Fibroblast of lung (primary cell): ENCODE measurements around the gene CREM. TPM values are rescaled to one million over a fixed set of nuclear protein-coding genes. Genes with fewer than 3 reads are reported as not detected.
A peak's percentile ranks its signal among the peaks of the same experiment; 100 is the strongest.
"Not testable (repeated sequence)": the region's sequence is repeated elsewhere in the genome, so short reads cannot be mapped to it uniquely, and the experiment has no call there.

ENCODE experiments used
- DNase-seq, 2 donors: peaks; one replicate each; pipeline versions ENCODE4 v3.0.0 to v3.0.0-alpha.2; 2010; ENCODE audit warnings: low read depth in 2 of 2
- H2AFZ ChIP-seq: 2 replicates; pipeline ENCODE4 v1.5.1; 2012; ENCODE audit warnings: low read length, control low read depth, inconsistent platforms
- H3K27ac ChIP-seq: 2 replicates; pipeline ENCODE4 v1.5.1; 2011; ENCODE audit warnings: low read length, control low read depth; ENCODE audit not compliant: insufficient read depth
- H3K27me3 ChIP-seq: 2 replicates; pipeline ENCODE4 v1.5.1; 2011; ENCODE audit warnings: mild to moderate bottlenecking, low read length; ENCODE audit not compliant: control insufficient read depth, insufficient read depth
- H3K36me3 ChIP-seq: 2 replicates; pipeline ENCODE4 v1.5.1; 2011; ENCODE audit warnings: low read length; ENCODE audit not compliant: control insufficient read depth, insufficient read depth
- H3K4me1 ChIP-seq: 2 replicates; pipeline ENCODE4 v1.5.1; 2011; ENCODE audit warnings: low read length; ENCODE audit not compliant: control insufficient read depth, insufficient read depth; ENCODE audit errors: extremely low read depth
- H3K4me2 ChIP-seq: 2 replicates; pipeline ENCODE4 v1.5.1; 2011; ENCODE audit warnings: low read length, control low read depth; ENCODE audit not compliant: insufficient read depth; ENCODE audit errors: extremely low read depth
- H3K4me3 ChIP-seq, 4 experiments: fragments of 200-600 bp in 1 of 4; sonication (generic) in 1 of 4; replicated peaks in 1 of 4; 2 replicates each; pipeline ENCODE4 v1.5.1; 2011 to 2016; ENCODE audit warnings: low read length in 4 of 4, low read depth in 3 of 4, mild to moderate bottlenecking in 3 of 4, control low read depth in 2 of 4, inconsistent platforms in 1 of 4, mixed read lengths in 1 of 4; ENCODE audit not compliant: insufficient read depth in 1 of 4; ENCODE audit errors: control extremely low read depth in 1 of 4
- H3K79me2 ChIP-seq: 2 replicates; pipeline ENCODE4 v1.5.1; 2012; ENCODE audit warnings: mild to moderate bottlenecking, low read length, inconsistent platforms; ENCODE audit not compliant: control insufficient read depth, insufficient read depth
- H3K9ac ChIP-seq: 2 replicates; pipeline ENCODE4 v1.5.1; 2011; ENCODE audit warnings: mild to moderate bottlenecking, low read length, control low read depth; ENCODE audit not compliant: insufficient read depth
- H3K9me3 ChIP-seq: 2 replicates; pipeline ENCODE4 v1.5.1; 2012; ENCODE audit warnings: low read depth, low read length; ENCODE audit not compliant: control insufficient read depth, insufficient read depth
- H4K20me1 ChIP-seq: 2 replicates; pipeline ENCODE4 v1.5.1; 2011; ENCODE audit warnings: low read length; ENCODE audit not compliant: control insufficient read depth, insufficient read depth; ENCODE audit errors: extremely low read depth
- EZH2 ChIP-seq: IDR thresholded peaks from 2 replicates; pipeline ENCODE4 v1.5.1; 2012; ENCODE audit warnings: low read length, control low read depth, mild to moderate bottlenecking; ENCODE audit errors: missing control alignments
- polyA minus RNA-seq: library from RNA; depleted of rRNA, polyadenylated mRNA; stranded (reverse); fragments of >200 nt; gene quantifications from 2 replicates; pipeline ENCODE4 v1.2.3, GENCODE V29; 2011; ENCODE audit warnings: low replicate concordance
- polyA plus RNA-seq, 2 donors: library from polyadenylated mRNA; depleted of rRNA in 1 of 2; stranded (reverse) in 1 of 2; unstranded in 1 of 2; fragments of >200 nt; gene quantifications; 2 replicates each; pipeline ENCODE4 v1.2.1, GENCODE V29; 2011 to 2012; ENCODE audit warnings: missing spikeins in 1 of 2
- total RNA-seq: library from RNA; depleted of rRNA; stranded (reverse); fragments of >200 nt; gene quantifications from 2 replicates; pipeline ENCODE4 v1.2.1, GENCODE V29; 2014
- TF ChIP-seq, protein P1 (sequence below), 2 donors: IDR thresholded peaks in 1 of 2; conservative IDR thresholded peaks in 1 of 2; 1 replicate in 1 of 2; 2 replicates in 1 of 2; pipeline ENCODE4 v1.5.1; 2011 to 2012; ENCODE audit warnings: low read length in 2 of 2, control low read depth in 1 of 2, inconsistent platforms in 1 of 2, low read depth in 1 of 2, mild to moderate bottlenecking in 1 of 2

The CREM gene
- total RNA-seq, result 25.7 and 29.9 TPM in 2 replicates
- polyA plus RNA-seq, result 32.1 and 39.9 TPM in 2 replicates
- polyA plus RNA-seq (2012), result 23.1 and 34.4 TPM in 2 replicates
- polyA minus RNA-seq, result 2.9 and 3.4 TPM in 2 replicates

GRCh38 chr10:35126530-35127288 lies at the start of gene CREM:
TSS of gene CREM (plus strand) at chr10:35126846. CDS start at chr10:35137836, 10,990 bp downstream.
- Histone ChIP-seq H3K27ac (peak within 1 kb of the TSS; percentile 100), H3K9me3 (no peaks in the 10 kb centered on the region), H3K4me2 (peak within 1 kb of the TSS; percentile 77), H3K27me3 (no peaks in the 10 kb centered on the region), H3K36me3 (no peaks in the 10 kb centered on the region), H3K9ac (peak within 1 kb of the TSS; percentile 100), H3K4me1 (no peaks in the 10 kb centered on the region), H3K4me3 (peak within 1 kb of the TSS; percentile 70 to 89 (median 86)), H2AFZ (peak within 1 kb of the TSS; percentile 93), H4K20me1 (no peaks in the 10 kb centered on the region), H3K79me2 (peaks cover 11% of the 10 kb centered on the region)
- TF ChIP-seq EZH2, result no peak
- TF ChIP-seq, protein P1, sequence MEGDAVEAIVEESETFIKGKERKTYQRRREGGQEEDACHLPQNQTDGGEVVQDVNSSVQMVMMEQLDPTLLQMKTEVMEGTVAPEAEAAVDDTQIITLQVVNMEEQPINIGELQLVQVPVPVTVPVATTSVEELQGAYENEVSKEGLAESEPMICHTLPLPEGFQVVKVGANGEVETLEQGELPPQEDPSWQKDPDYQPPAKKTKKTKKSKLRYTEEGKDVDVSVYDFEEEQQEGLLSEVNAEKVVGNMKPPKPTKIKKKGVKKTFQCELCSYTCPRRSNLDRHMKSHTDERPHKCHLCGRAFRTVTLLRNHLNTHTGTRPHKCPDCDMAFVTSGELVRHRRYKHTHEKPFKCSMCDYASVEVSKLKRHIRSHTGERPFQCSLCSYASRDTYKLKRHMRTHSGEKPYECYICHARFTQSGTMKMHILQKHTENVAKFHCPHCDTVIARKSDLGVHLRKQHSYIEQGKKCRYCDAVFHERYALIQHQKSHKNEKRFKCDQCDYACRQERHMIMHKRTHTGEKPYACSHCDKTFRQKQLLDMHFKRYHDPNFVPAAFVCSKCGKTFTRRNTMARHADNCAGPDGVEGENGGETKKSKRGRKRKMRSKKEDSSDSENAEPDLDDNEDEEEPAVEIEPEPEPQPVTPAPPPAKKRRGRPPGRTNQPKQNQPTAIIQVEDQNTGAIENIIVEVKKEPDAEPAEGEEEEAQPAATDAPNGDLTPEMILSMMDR (conservative IDR thresholded peaks at IDR 0.05 in 1 of 2, IDR thresholded peaks at IDR 0.05 in 1 of 2; ENCODE audit: low read depth in 1 of 2, low read length in 2 of 2), result peak; percentile 58 to 60
- DNase-seq, result peak; percentile 96 to 97

DNA sequence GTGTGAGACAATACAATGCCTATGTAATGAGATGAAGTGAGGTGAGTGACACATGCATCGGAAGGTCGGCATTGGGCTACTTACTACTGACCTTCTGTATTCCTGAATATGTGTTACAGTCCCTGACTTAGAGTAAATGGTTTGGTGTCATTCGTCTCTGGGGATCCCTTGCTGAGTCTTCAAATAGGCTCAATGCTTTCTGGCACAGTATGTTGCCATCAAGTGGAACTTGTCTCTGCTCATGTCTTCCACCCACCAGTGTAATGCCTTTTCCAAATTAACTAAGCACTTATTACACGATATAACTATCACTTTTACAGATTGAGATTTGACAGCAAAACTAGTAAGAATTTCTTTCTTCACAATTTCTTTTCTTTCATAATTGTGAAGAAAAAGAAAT lies 47.4 kb upstream of the CREM start:
- no peak overlapping the region for H3K4me2 ChIP-seq

GRCh38 chr10:35079763-35080162 lies 46.9 kb upstream of the CREM start:
- no peaks in the 10 kb centered on the region for H3K27me3 ChIP-seq
- H2AFZ ChIP-seq, result no peak overlapping the region
- TF ChIP-seq EZH2, result no peak
- TF ChIP-seq, protein P1 (conservative IDR thresholded peaks at IDR 0.05 in 1 of 2, IDR thresholded peaks at IDR 0.05 in 1 of 2; ENCODE audit: low read depth in 1 of 2, low read length in 2 of 2), result no peak
- H3K4me2 ChIP-seq, result no peak overlapping the region
- no peaks in the 10 kb centered on the region for H3K9me3 ChIP-seq
- H3K27ac ChIP-seq, result no peak overlapping the region
- H4K20me1 ChIP-seq, result no peaks in the 10 kb centered on the region
- no peak overlapping the region for H3K4me3 ChIP-seq
- H3K79me2 ChIP-seq, result peaks cover 64% of the 10 kb centered on the region
- H3K4me1 ChIP-seq, result peaks cover 2% of the 10 kb centered on the region
- H3K9ac ChIP-seq, result no peak overlapping the region
- DNase-seq, result peak; percentile 59 to 83
- H3K36me3 ChIP-seq, result no peaks in the 10 kb centered on the region

More for the DNA sequence above, 47.4 kb upstream of the CREM start:
- Histone ChIP-seq H3K9ac (no peak overlapping the region), H3K4me3 (no peak overlapping the region), H2AFZ (no peak overlapping the region), H3K4me1 (peaks cover 2% of the 10 kb centered on the region), H4K20me1 (no peaks in the 10 kb centered on the region), H3K27me3 (no peaks in the 10 kb centered on the region), H3K79me2 (peaks cover 64% of the 10 kb centered on the region), H3K9me3 (no peaks in the 10 kb centered on the region), H3K36me3 (no peaks in the 10 kb centered on the region), H3K27ac (no peak overlapping the region)
- TF ChIP-seq, protein P1 (conservative IDR thresholded peaks at IDR 0.05 in 1 of 2, IDR thresholded peaks at IDR 0.05 in 1 of 2; ENCODE audit: low read depth in 1 of 2, low read length in 2 of 2), result no peak
- no peak for TF ChIP-seq EZH2
- DNase-seq, result no peak

DNA sequence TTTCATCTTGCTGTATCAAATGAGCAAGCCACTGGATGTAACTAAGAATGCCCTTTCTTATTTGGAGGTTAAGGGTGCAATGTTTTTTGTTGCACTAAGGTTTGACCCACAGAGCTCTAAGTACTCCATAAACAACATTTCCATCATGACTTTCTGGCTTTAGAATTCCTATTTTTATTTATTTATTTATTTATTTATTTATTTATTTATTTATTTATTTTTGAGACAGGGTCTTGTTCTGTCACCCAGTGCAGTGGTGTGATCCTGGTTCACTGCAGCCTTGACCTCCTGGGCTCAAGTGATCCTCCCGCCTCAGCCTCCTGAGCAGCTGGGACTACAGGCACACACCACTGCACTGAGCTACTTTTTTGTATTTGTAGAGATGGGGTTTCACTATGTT lies 46.4 kb upstream of the CREM start:
- not testable (repeated sequence) for H2AFZ ChIP-seq, H3K4me3 ChIP-seq, H3K9me3 ChIP-seq, H3K27me3 ChIP-seq, H4K20me1 ChIP-seq, H3K36me3 ChIP-seq, H3K4me1 ChIP-seq, H3K27ac ChIP-seq, DNase-seq, H3K4me2 ChIP-seq, H3K9ac ChIP-seq
- peaks cover 62% of the 10 kb centered on the region for H3K79me2 ChIP-seq
